Activated CD8-positive, alpha-beta T cell treated with anti-CD3 and anti-CD28 coated beads for 36 hours (primary cell): Measurements from ENCODE around the gene TSEN34. TPM values are rescaled to one million over a fixed set of nuclear protein-coding genes. Genes with fewer than 3 reads are reported as not detected.
A peak's percentile ranks its signal among the peaks of the same experiment; 100 is the strongest.

ENCODE experiments used
- ATAC-seq: fragments of 200-7000 bp; cut with Tn5 transposase; one replicate; pipeline ENCODE4 v1.10.0; 2021; ENCODE audit warnings: mild to moderate bottlenecking, moderate library complexity
- CTCF ChIA-PET: fragments of 350-600 bp; sonication (Branson Sonifier 250); formaldehyde crosslinking; loops from one replicate; lab custom pipeline; 2021; ENCODE audit warnings: antibody characterized with exemption; lab: Charles Lee
- POLR2A ChIA-PET: fragments of 350-600 bp; sonication (Branson Sonifier 250); formaldehyde crosslinking; loops from one replicate; lab custom pipeline; 2021; ENCODE audit warnings: antibody characterized with exemption; lab: Charles Lee
- DNase-seq: peaks from one replicate; pipeline ENCODE4 v3.0.0-alpha.2; 2020
- H3K27ac Mint-ChIP-seq: one replicate; pipeline ENCODE4 v1.8.0; 2021; ENCODE audit warnings: mild to moderate bottlenecking, mixed read lengths
- H3K27me3 Mint-ChIP-seq: one replicate; pipeline ENCODE4 v1.8.0; 2021; ENCODE audit warnings: mixed read lengths
- H3K36me3 Mint-ChIP-seq: one replicate; pipeline ENCODE4 v1.8.0; 2021; ENCODE audit warnings: low read depth, mixed read lengths
- H3K4me1 Mint-ChIP-seq: one replicate; pipeline ENCODE4 v1.8.0; 2021; ENCODE audit warnings: low read depth, mixed read lengths
- H3K4me3 Mint-ChIP-seq: one replicate; pipeline ENCODE4 v1.8.0; 2021; ENCODE audit warnings: mild to moderate bottlenecking, moderate library complexity, mixed read lengths
- H3K9me3 Mint-ChIP-seq: one replicate; pipeline ENCODE4 v1.8.0; 2021; ENCODE audit warnings: mixed read lengths
- CTCF ChIP-seq: fragments of 200-600 bp; IDR thresholded peaks from one replicate; pipeline ENCODE4 v1.8.0; 2022; ENCODE audit warnings: antibody characterized with exemption, mild to moderate bottlenecking
- intact Hi-C: fragments of 100-400 bp; cut with micrococcal nuclease; formaldehyde crosslinking; loops from one replicate; pipeline ENCODE4 v1.10.0; 2022
- total RNA-seq, 2 experiments: library from RNA; stranded (reverse); gene quantifications; one replicate each; pipeline ENCODE4 v1.2.3, GENCODE V29; 2021

Gene TSEN34
- total RNA-seq, result 10 to 100 TPM; 12.5 TPM

DNA sequence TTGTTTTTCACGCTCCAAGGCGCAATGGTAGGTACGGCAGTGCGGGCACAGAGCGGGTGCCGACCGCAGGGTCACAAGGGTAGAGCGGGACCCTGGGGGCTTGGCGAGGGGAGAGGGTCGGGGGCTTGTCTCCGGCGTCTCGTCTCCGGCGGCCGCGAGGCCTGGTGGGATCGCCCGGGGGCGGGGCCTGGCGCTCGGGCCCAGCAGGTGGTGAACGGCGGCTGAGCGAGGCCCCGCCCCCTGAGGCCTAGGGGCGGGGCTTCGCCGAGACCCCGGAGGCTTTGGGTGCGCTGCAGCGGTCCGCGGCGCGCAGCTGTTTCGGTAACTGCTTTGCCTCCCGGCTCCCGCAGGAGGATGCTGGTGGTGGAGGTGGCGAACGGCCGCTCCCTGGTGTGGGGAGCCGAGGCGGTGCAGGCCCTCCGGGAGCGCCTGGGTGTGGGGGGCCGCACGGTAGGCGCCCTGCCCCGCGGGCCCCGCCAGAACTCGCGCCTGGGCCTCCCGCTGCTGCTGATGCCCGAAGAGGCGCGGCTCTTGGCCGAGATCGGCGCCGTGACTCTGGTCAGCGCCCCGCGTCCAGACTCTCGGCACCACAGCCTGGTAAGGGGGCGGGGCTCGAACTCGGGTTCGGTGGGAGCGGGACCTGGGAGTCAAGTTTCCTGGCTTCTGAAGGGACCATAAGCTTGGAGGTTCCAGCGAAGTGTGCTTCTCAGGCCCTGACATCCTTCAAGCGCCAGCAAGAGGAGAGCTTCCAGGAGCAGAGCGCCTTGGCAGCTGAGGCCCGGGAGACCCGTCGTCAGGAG lies at the start of gene TSEN34:
Gene TSEN34, plus strand, starts transcription at position 298 of the 800 bp plus-strand sequence. Its CDS starts 57 bp downstream, at position 355.
- H3K27ac Mint-ChIP-seq, result peak within 1 kb of the TSS; percentile 95
- peak within 1 kb of the TSS; percentile 75 for H3K4me3 Mint-ChIP-seq
- CTCF ChIA-PET, result interaction anchor here (1.0 to 1.7 kb wide), 3 partner anchors 8 to 75 kb away, joined by 3 to 4 read pairs (median 3); no protein-coding TSS in a partner anchor

GRCh38 chr19:54141356-54141755 lies 49.8 kb upstream of the TSEN34 start:
- TF ChIP-seq CTCF, result no peak
- H3K27ac Mint-ChIP-seq, result no peak overlapping the region
- H3K36me3 Mint-ChIP-seq, result peaks cover 33% of the 10 kb centered on the region
- H3K4me1 Mint-ChIP-seq, result peaks cover 36% of the 10 kb centered on the region
- CTCF ChIA-PET, result no interaction called here
- POLR2A ChIA-PET, result interaction anchor here (1.2 to 5.5 kb wide), 2 partner anchors 11 to 26 kb away, joined by 3 to 29 read pairs; partner anchors contain the start of genes PRPF31 and TFPT
- ATAC-seq, result no peak
- DNase-seq, result no peak
- H3K27me3 Mint-ChIP-seq, result no peaks in the 10 kb centered on the region
- H3K4me3 Mint-ChIP-seq, result no peak overlapping the region
- intact Hi-C loops, result no loop called here
- no peaks in the 10 kb centered on the region for H3K9me3 Mint-ChIP-seq

More for the DNA sequence above, at the start of gene TSEN34:
- Mint-ChIP-seq H3K9me3 (no peaks in the 10 kb centered on the region), H3K4me1 (peaks cover 28% of the 10 kb centered on the region), H3K36me3 (peaks cover 27% of the 10 kb centered on the region), H3K27me3 (no peaks in the 10 kb centered on the region)
- DNase-seq, result peak; percentile 91
- POLR2A ChIA-PET, result interaction anchor here (1.3 to 18.7 kb wide), 3 partner anchors 15 to 53 kb away, joined by 4 to 419 read pairs (median 5); partner anchors contain the start of genes CNOT3, LENG1 and RPS9
- intact Hi-C loops, result no loop called here
- no peak for TF ChIP-seq CTCF
- ATAC-seq, result peak; percentile 26

DNA sequence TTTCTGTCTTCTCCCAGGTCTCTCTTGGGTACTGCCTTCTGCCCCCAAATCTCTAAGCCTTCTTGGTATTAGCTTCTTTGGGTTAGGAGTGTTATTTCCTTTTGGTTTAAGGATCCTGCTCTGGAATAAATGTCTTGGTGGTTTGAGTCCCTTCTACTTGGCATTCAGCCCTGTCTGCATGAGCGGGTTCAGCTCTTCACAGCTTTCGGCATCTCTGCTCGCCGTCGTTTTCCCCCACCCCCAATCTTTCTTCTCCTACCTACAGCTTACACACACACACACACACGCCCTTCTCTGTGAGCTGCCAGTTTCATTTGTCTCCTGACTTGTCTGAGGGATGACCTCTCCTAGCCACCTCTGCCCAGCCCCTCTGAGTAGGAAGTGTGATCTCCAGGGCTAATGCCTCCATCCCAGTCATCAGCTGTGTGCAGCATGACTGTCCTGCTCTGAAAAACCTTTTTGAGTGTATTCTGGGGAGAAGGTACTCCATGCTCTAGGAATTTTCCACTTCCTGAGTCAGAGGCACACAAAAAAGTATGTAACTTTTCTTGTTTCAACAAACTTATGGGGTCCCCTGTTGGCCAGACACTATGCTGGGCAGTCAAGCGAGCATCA lies 48.8 kb upstream of the TSEN34 start:
- ChIA-PET POLR2A (interaction anchor here (1.2 to 2.3 kb wide), 2 partner anchors 10 to 11 kb away, joined by 3 to 10 read pairs; no protein-coding TSS in a partner anchor), CTCF (interaction anchor here (1.2 kb wide), 1 partner anchor 18 kb away, joined by 3 read pairs; the partner anchor contains the start of gene LENG1)
- TF ChIP-seq CTCF, result no peak
- intact Hi-C loops, result no loop called here
- Mint-ChIP-seq H3K4me1 (peaks cover 32% of the 10 kb centered on the region), H3K4me3 (no peak overlapping the region), H3K36me3 (peaks cover 40% of the 10 kb centered on the region), H3K9me3 (no peaks in the 10 kb centered on the region), H3K27me3 (no peaks in the 10 kb centered on the region), H3K27ac (peak overlapping the region; percentile 4)
- DNase-seq (no peak), ATAC-seq (no peak)

GRCh38 chr19:54145541-54146158 lies 45.5 kb upstream of the TSEN34 start:
- intact Hi-C loops, result no loop called here
- Mint-ChIP-seq H3K27me3 (no peaks in the 10 kb centered on the region), H3K9me3 (no peaks in the 10 kb centered on the region), H3K27ac (no peak overlapping the region), H3K4me3 (no peak overlapping the region), H3K36me3 (peaks cover 43% of the 10 kb centered on the region), H3K4me1 (peaks cover 11% of the 10 kb centered on the region)
- no peak for DNase-seq
- POLR2A ChIA-PET, result no interaction called here
- ATAC-seq, result no peak
- no peak for TF ChIP-seq CTCF
- CTCF ChIA-PET, result no interaction called here
